ENCODE data around the gene CRBN.

The CRBN gene

DNA sequence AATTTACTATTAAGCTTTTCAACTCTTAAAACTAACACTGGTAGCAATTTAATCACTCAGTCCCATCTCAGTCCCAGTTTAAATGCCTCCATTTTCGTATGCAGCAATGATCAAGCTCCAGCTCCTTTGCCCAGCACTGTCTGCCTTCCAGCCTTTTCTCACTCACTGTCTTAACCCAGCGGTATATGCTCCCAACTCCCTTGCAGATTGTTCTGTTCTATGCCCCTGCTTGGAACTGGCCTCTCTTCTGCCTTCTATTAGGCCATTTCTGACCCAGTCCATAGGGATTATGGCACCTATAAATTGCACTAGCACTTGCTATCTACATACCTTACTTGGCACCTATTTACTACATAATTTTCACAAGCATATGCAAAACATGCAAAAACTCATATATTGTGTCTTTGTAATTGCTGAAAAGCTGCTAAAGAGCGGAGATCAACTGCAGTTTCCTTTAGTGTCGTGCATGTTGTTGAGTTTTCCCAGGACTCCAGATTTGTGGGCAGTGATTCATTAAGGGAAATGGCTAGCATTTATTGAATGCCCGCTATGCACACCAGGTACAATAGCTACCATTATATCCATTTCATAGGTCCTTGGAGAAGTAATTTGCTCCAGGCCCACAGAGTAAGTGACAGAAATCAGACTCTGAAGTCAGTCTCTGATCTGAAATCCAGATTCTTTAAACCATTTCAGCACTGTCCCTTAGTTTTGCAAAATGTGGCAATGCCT, 24.4 kb downstream of the CRBN start (continued):
- no peak for TF ChIP-seq ESRRG (CRISPR knock-in tag; IDR thresholded peaks at IDR 0.05)

DNA sequence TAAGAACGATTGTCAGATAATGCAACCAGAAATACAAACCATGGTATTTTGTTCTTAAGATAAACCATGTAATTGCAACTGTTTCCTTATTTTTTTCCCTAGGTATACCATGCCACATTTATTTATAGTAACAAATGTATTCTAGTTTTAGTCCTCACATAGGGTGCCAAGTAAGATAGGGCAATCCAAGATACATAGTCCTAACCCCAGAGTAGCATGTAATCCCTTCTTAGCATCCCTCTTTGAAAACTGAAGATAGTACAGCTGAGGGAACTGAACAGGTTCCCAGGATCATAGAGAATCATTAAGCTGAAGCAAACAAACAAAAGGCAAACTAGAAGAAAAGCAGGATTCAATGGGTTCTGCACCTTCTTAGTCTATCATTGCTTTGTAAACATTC, 28.0 kb downstream of the CRBN start:
- TF ChIP-seq ZNF8 (CRISPR knock-in tag; IDR thresholded peaks at IDR 0.05): no peak
- TF ChIP-seq ZNF70 (CRISPR knock-in tag; IDR thresholded peaks at IDR 0.05): no peak
- TF ChIP-seq ISL1 (CRISPR knock-in tag; IDR thresholded peaks at IDR 0.05): no peak
- TF ChIP-seq ZFP30 (CRISPR knock-in tag; IDR thresholded peaks at IDR 0.05): no peak
- no peak for TF ChIP-seq CSDC2 (CRISPR knock-in tag; IDR thresholded peaks at IDR 0.05)
- TF ChIP-seq ZC3H10 (CRISPR knock-in tag; IDR thresholded peaks at IDR 0.05): no peak
- TF ChIP-seq POU6F1 (CRISPR knock-in tag; IDR thresholded peaks at IDR 0.05; ENCODE audit: borderline replicate concordance, low read depth): no peak
- TF ChIP-seq, protein P1, sequence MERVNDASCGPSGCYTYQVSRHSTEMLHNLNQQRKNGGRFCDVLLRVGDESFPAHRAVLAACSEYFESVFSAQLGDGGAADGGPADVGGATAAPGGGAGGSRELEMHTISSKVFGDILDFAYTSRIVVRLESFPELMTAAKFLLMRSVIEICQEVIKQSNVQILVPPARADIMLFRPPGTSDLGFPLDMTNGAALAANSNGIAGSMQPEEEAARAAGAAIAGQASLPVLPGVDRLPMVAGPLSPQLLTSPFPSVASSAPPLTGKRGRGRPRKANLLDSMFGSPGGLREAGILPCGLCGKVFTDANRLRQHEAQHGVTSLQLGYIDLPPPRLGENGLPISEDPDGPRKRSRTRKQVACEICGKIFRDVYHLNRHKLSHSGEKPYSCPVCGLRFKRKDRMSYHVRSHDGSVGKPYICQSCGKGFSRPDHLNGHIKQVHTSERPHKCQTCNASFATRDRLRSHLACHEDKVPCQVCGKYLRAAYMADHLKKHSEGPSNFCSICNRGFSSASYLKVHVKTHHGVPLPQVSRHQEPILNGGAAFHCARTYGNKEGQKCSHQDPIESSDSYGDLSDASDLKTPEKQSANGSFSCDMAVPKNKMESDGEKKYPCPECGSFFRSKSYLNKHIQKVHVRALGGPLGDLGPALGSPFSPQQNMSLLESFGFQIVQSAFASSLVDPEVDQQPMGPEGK (CRISPR knock-in tag; IDR thresholded peaks at IDR 0.05; ENCODE audit: borderline replicate concordance): no peak
- no peak for TF ChIP-seq BACH2 (CRISPR knock-in tag; IDR thresholded peaks at IDR 0.05; ENCODE audit: borderline replicate concordance)
- no peak for TF ChIP-seq CSRNP3 (CRISPR knock-in tag; IDR thresholded peaks at IDR 0.05)
- TF ChIP-seq GLIS3 (CRISPR knock-in tag; IDR thresholded peaks at IDR 0.05): no peak
- TF ChIP-seq OSR1 (CRISPR knock-in tag; IDR thresholded peaks at IDR 0.05): no peak
- no peak for ATAC-seq

GRCh38 chr3:3149560-3149959, 29.9 kb downstream of the CRBN start:
- TF ChIP-seq TOX (CRISPR knock-in tag; IDR thresholded peaks at IDR 0.05; ENCODE audit: borderline replicate concordance): no peak
- ATAC-seq: no peak

- no peak for TF ChIP-seq ISL1 (CRISPR knock-in tag; IDR thresholded peaks at IDR 0.05)
- ATAC-seq: no peak
Observed at GRCh38 chr3:3145831-3146230, 33.7 kb downstream of the CRBN start.

- TF ChIP-seq CSRNP3 (CRISPR knock-in tag; IDR thresholded peaks at IDR 0.05): no peak
- TF ChIP-seq RARB (CRISPR knock-in tag; IDR thresholded peaks at IDR 0.05): no peak
- no peak for TF ChIP-seq ZFP3 (CRISPR knock-in tag; IDR thresholded peaks at IDR 0.05)
- TF ChIP-seq ZC3H10 (CRISPR knock-in tag; IDR thresholded peaks at IDR 0.05): no peak
- TF ChIP-seq PPARA (CRISPR knock-in tag; IDR thresholded peaks at IDR 0.05; ENCODE audit: borderline replicate concordance): no peak
- no peak for TF ChIP-seq ARNTL (CRISPR knock-in tag; IDR thresholded peaks at IDR 0.05; ENCODE audit: borderline replicate concordance, low read depth)
- no peak for TF ChIP-seq ZNF70 (CRISPR knock-in tag; IDR thresholded peaks at IDR 0.05)
- no peak for TF ChIP-seq TOX (CRISPR knock-in tag; IDR thresholded peaks at IDR 0.05; ENCODE audit: borderline replicate concordance)
- no peak for TF ChIP-seq CREB5 (CRISPR knock-in tag; IDR thresholded peaks at IDR 0.05; ENCODE audit: low read depth)
- no peak for TF ChIP-seq GLIS3 (CRISPR knock-in tag; IDR thresholded peaks at IDR 0.05)
- no peak for TF ChIP-seq ZNF565 (CRISPR knock-in tag; conservative IDR thresholded peaks at IDR 0.05; ENCODE audit: low read depth)
- no peak for TF ChIP-seq OSR1 (CRISPR knock-in tag; IDR thresholded peaks at IDR 0.05)
- ATAC-seq: no peak
Observed at GRCh38 chr3:3141939-3142338, 37.6 kb downstream of the CRBN start.
